HepG2 (cell line): ENCODE measurements around the gene KCTD19. TPM values are rescaled to one million over a fixed set of nuclear protein-coding genes. Genes with fewer than 3 reads are reported as not detected.
A peak's percentile ranks its signal among the peaks of the same experiment; 100 is the strongest.

Experiments
- MAFG ChIP-seq: sonication (generic); formaldehyde crosslinking; IDR thresholded peaks from 2 replicates; pipeline ENCODE4 v1.5.1; 2020; ENCODE audit warnings: mild to moderate bottlenecking, missing genetic modification reagents
- NFKB2 ChIP-seq: sonication (generic); formaldehyde crosslinking; IDR thresholded peaks from 2 replicates; pipeline ENCODE4 v1.4.0; 2020; ENCODE audit warnings: missing genetic modification reagents, borderline replicate concordance
- RCOR2 ChIP-seq: IDR thresholded peaks from 2 replicates; pipeline ENCODE4 v1.6.1; 2016; ENCODE audit warnings: missing biosample characterization, missing genetic modification reagents
- XBP1 ChIP-seq: sonication (generic); formaldehyde crosslinking; IDR thresholded peaks from 2 replicates; pipeline ENCODE4 v1.5.0; 2020; ENCODE audit warnings: missing genetic modification reagents
- ZNF343 ChIP-seq: sonication (generic); formaldehyde crosslinking; IDR thresholded peaks from 2 replicates; pipeline ENCODE4 v1.4.0; 2020; ENCODE audit warnings: mild to moderate bottlenecking, missing genetic modification reagents
- ZNF567 ChIP-seq: sonication (generic); formaldehyde crosslinking; IDR thresholded peaks from 2 replicates; pipeline ENCODE4 v1.8.1; 2023; ENCODE audit warnings: mild to moderate bottlenecking, missing genetic modification reagents, borderline replicate concordance
- polyA plus RNA-seq, 8 experiments: library from polyadenylated mRNA; depleted of rRNA in 3 of 8; stranded (reverse) in 7 of 8; unstranded in 1 of 8; fragments of >200 nt; fragmentation: Illumina TruSeq in 4 of 8; extraction: Trizol in 4 of 8; gene quantifications; 2 replicates each; pipeline versions ENCODE4 v1.2.1 to v1.2.3, GENCODE V29; 2011 to 2016; ENCODE audit warnings: low read depth in 4 of 8, missing spikeins in 1 of 8, mixed read lengths in 1 of 8; ENCODE audit not compliant: insufficient read depth in 1 of 8
- total RNA-seq, 5 experiments: library from RNA; depleted of rRNA; stranded (reverse); fragments of >200 nt; fragmentation: Illumina TruSeq; extraction: Trizol; gene quantifications; 2 replicates each; pipeline ENCODE4 v1.2.3, GENCODE V29; 2016; ENCODE audit warnings: low read depth in 1 of 5
- TF ChIP-seq, protein P1 (sequence below): sonication (generic); formaldehyde crosslinking; IDR thresholded peaks from 2 replicates; pipeline ENCODE4 v1.4.0; 2020; ENCODE audit warnings: missing genetic modification reagents, mild to moderate bottlenecking, borderline replicate concordance
- TF ChIP-seq, protein P2 (sequence below): IDR thresholded peaks from 2 replicates; pipeline ENCODE4 v1.6.1; 2016; ENCODE audit warnings: missing compliant biosample characterization, missing genetic modification reagents, borderline replicate concordance
- TF ChIP-seq, protein P3 (sequence below): sonication (generic); formaldehyde crosslinking; IDR thresholded peaks from 2 replicates; pipeline ENCODE4 v1.5.1; 2020; ENCODE audit warnings: mild to moderate bottlenecking, missing genetic modification reagents, moderate library complexity
- TF ChIP-seq, protein P4 (sequence below): IDR thresholded peaks from 2 replicates; pipeline ENCODE4 v1.6.1; 2018; ENCODE audit warnings: missing genetic modification reagents
- TF ChIP-seq, protein P5 (sequence below): sonication (generic); formaldehyde crosslinking; IDR thresholded peaks from 2 replicates; pipeline ENCODE4 v1.4.0; 2020; ENCODE audit warnings: mild to moderate bottlenecking, missing genetic modification reagents

Gene KCTD19
- total and polyA plus RNA-seq, 2 of the 13 experiments (the other 11 are each of a cell fraction or from before 2014, with no cell fraction given), result not detected

DNA sequence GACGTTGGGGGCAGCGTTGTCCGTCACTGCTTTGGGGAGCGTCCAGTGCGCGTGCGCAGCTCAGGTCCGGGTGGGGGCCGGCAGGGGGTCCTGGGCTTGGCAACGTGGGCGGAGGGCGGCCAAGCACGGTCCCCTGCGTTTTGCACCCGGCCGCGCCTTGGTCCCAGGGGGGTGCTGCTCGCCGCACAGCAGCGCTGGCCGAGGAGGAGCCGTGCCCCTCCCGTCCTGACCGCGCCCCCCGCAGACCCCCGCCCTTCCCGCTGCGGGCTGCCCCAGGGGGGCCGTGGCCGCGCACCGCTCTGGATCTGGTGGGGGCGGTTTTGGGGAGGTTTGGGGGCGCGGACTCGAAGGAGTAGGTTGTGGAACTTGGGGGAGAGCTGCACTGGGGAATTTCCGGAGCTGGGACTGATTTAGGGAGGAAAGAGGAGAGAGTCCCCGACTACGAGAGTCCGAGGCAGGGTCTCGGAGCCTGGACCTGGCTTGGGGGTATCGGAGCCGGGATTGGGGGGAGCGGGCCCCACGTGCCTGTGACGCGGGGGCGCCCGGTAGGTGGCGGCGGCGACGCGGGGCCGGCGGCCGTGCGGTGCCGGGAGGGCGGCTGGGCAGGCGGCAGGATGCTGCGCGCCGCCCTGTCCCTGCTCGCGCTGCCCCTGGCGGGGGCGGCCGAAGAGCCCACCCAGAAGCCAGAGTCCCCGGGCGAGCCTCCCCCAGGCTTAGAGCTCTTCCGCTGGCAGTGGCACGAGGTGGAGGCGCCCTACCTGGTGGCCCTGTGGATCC lies 78.0 kb downstream of the KCTD19 start, which contains the start of gene SLC9A5 (continued):
- TF ChIP-seq, protein P1, sequence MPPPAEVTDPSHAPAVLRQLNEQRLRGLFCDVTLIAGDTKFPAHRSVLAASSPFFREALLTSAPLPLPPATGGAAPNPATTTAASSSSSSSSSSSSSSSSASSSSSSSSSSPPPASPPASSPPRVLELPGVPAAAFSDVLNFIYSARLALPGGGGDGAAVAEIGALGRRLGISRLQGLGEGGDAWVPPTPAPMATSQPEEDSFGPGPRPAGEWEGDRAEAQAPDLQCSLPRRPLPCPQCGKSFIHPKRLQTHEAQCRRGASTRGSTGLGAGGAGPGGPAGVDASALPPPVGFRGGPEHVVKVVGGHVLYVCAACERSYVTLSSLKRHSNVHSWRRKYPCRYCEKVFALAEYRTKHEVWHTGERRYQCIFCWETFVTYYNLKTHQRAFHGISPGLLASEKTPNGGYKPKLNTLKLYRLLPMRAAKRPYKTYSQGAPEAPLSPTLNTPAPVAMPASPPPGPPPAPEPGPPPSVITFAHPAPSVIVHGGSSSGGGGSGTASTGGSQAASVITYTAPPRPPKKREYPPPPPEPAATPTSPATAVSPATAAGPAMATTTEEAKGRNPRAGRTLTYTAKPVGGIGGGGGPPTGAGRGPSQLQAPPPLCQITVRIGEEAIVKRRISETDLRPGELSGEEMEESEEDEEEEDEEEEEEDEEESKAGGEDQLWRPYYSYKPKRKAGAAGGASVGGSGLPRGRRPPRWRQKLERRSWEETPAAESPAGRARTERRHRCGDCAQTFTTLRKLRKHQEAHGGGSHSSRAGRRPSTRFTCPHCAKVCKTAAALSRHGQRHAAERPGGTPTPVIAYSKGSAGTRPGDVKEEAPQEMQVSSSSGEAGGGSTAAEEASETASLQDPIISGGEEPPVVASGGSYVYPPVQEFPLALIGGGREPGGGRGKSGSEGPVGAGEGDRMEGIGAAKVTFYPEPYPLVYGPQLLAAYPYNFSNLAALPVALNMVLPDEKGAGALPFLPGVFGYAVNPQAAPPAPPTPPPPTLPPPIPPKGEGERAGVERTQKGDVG (CRISPR knock-in tag), result no peak
- TF ChIP-seq, protein P2, sequence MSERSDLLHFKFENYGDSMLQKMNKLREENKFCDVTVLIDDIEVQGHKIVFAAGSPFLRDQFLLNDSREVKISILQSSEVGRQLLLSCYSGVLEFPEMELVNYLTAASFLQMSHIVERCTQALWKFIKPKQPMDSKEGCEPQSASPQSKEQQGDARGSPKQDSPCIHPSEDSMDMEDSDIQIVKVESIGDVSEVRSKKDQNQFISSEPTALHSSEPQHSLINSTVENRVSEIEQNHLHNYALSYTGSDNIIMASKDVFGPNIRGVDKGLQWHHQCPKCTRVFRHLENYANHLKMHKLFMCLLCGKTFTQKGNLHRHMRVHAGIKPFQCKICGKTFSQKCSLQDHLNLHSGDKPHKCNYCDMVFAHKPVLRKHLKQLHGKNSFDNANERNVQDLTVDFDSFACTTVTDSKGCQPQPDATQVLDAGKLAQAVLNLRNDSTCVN (CRISPR knock-in tag), result no peak
- TF ChIP-seq, protein P3, sequence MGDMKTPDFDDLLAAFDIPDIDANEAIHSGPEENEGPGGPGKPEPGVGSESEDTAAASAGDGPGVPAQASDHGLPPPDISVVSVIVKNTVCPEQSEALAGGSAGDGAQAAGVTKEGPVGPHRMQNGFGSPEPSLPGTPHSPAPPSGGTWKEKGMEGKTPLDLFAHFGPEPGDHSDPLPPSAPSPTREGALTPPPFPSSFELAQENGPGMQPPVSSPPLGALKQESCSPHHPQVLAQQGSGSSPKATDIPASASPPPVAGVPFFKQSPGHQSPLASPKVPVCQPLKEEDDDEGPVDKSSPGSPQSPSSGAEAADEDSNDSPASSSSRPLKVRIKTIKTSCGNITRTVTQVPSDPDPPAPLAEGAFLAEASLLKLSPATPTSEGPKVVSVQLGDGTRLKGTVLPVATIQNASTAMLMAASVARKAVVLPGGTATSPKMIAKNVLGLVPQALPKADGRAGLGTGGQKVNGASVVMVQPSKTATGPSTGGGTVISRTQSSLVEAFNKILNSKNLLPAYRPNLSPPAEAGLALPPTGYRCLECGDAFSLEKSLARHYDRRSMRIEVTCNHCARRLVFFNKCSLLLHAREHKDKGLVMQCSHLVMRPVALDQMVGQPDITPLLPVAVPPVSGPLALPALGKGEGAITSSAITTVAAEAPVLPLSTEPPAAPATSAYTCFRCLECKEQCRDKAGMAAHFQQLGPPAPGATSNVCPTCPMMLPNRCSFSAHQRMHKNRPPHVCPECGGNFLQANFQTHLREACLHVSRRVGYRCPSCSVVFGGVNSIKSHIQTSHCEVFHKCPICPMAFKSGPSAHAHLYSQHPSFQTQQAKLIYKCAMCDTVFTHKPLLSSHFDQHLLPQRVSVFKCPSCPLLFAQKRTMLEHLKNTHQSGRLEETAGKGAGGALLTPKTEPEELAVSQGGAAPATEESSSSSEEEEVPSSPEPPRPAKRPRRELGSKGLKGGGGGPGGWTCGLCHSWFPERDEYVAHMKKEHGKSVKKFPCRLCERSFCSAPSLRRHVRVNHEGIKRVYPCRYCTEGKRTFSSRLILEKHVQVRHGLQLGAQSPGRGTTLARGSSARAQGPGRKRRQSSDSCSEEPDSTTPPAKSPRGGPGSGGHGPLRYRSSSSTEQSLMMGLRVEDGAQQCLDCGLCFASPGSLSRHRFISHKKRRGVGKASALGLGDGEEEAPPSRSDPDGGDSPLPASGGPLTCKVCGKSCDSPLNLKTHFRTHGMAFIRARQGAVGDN (CRISPR knock-in tag), result peak; percentile 79
- TF ChIP-seq, protein P4, sequence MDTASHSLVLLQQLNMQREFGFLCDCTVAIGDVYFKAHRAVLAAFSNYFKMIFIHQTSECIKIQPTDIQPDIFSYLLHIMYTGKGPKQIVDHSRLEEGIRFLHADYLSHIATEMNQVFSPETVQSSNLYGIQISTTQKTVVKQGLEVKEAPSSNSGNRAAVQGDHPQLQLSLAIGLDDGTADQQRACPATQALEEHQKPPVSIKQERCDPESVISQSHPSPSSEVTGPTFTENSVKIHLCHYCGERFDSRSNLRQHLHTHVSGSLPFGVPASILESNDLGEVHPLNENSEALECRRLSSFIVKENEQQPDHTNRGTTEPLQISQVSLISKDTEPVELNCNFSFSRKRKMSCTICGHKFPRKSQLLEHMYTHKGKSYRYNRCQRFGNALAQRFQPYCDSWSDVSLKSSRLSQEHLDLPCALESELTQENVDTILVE (CRISPR knock-in tag), result no peak
- TF ChIP-seq, protein P5, sequence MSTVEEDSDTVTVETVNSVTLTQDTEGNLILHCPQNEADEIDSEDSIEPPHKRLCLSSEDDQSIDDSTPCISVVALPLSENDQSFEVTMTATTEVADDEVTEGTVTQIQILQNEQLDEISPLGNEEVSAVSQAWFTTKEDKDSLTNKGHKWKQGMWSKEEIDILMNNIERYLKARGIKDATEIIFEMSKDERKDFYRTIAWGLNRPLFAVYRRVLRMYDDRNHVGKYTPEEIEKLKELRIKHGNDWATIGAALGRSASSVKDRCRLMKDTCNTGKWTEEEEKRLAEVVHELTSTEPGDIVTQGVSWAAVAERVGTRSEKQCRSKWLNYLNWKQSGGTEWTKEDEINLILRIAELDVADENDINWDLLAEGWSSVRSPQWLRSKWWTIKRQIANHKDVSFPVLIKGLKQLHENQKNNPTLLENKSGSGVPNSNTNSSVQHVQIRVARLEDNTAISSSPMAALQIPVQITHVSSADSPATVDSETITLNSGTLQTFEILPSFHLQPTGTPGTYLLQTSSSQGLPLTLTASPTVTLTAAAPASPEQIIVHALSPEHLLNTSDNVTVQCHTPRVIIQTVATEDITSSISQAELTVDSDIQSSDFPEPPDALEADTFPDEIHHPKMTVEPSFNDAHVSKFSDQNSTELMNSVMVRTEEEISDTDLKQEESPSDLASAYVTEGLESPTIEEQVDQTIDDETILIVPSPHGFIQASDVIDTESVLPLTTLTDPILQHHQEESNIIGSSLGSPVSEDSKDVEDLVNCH (CRISPR knock-in tag), result 0 out of 2 replicates have a peak, but pooled peaks have one; percentile 6
- TF ChIP-seq XBP1 (CRISPR knock-in tag), result no peak
- no peak for TF ChIP-seq RCOR2 (CRISPR knock-in tag)
- no peak for TF ChIP-seq ZNF343 (CRISPR knock-in tag)
- no peak for TF ChIP-seq MAFG
- TF ChIP-seq NFKB2, result 0 out of 2 replicates have a peak, but pooled peaks have one; percentile 49
- no peak for TF ChIP-seq ZNF567 (CRISPR knock-in tag)
